Peyer's patch (tissue), 4 donors: ENCODE data around the gene CSGALNACT2.

Experiments used
- POLR2A ChIP-seq, 2 donors: fragments of 450-650 bp; IDR thresholded peaks; one replicate each; pipeline ENCODE4 v1.5.1; 2017; ENCODE audit warnings: antibody characterized with exemption in 2 of 2, mild to moderate bottlenecking in 2 of 2, moderate library complexity in 2 of 2
- TF ChIP-seq, protein P1 (sequence below), 6 experiments: fragments of 450-650 bp in 4 of 6; fragments of 200-600 bp in 2 of 6; sonication (generic) in 1 of 6; IDR thresholded peaks; one replicate each; pipeline ENCODE4 v1.5.1; 2017 to 2019; ENCODE audit warnings: antibody characterized with exemption in 6 of 6, mild to moderate bottlenecking in 3 of 6, moderate library complexity in 1 of 6

DNA sequence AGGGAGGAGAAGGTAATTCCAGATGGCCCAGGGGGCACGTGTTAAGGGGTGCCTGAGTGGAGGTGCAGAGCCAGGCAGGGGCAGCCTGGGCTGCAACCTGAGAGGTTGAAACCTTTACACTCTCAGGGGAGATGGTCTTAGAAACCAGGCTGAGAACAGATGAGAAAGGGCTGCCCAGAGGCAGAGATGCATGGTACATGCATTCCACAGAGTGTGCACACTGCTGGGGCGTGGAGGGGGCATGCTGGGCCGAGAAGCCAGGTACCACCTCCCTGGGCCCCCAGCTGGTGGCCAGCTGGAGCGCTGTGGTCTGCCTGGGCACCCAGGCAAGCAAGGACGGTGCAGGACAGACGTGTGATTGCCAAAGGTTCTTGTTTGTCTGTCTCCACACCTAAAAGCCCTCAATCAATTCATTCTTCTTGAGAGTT is 14.1 kb upstream of the CSGALNACT2 start:
- TF ChIP-seq, protein P1, sequence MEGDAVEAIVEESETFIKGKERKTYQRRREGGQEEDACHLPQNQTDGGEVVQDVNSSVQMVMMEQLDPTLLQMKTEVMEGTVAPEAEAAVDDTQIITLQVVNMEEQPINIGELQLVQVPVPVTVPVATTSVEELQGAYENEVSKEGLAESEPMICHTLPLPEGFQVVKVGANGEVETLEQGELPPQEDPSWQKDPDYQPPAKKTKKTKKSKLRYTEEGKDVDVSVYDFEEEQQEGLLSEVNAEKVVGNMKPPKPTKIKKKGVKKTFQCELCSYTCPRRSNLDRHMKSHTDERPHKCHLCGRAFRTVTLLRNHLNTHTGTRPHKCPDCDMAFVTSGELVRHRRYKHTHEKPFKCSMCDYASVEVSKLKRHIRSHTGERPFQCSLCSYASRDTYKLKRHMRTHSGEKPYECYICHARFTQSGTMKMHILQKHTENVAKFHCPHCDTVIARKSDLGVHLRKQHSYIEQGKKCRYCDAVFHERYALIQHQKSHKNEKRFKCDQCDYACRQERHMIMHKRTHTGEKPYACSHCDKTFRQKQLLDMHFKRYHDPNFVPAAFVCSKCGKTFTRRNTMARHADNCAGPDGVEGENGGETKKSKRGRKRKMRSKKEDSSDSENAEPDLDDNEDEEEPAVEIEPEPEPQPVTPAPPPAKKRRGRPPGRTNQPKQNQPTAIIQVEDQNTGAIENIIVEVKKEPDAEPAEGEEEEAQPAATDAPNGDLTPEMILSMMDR (IDR thresholded peaks at IDR 0.05): no peak
- no peak for TF ChIP-seq POLR2A (IDR thresholded peaks at IDR 0.05)
